ENCODE data around the gene ISYNA1. TPM values are rescaled to one million over a fixed set of nuclear protein-coding genes. Genes with fewer than 3 reads are reported as not detected.
A peak's percentile ranks its signal among the peaks of the same experiment; 100 is the strongest.

ISYNA1 gene
- total RNA-seq, 1 donor from 2014 or later = 6.3 TPM

GRCh38 chr19:18428787-18429674 is 8.9 kb downstream of the ISYNA1 start:
- peak; percentile 90 for DNase-seq
- Mint-ChIP-seq H3K9me3 (no peaks in the 10 kb centered on the region), H3K4me3 (peak overlapping the region; percentile 69), H3K27ac (peak overlapping the region; percentile 72), H3K27me3 (no peaks in the 10 kb centered on the region), H3K4me1 (peaks cover 22% of the 10 kb centered on the region), H3K36me3 (ENCODE audit: low read depth) (no peaks in the 10 kb centered on the region)
- ATAC-seq (ENCODE audit: low read depth) = peak; percentile 76
- intact Hi-C loops (cut with micrococcal nuclease) = loop anchor here (1.0 kb wide), 2 partner anchors 8 to 10 kb away; partner anchors contain the start of gene SSBP4
- ChIA-PET POLR2A (interaction anchor here (0.6 to 2.3 kb wide), 12 partner anchors 8 to 731 kb away, joined by 3 to 12 read pairs (median 4); partner anchors contain the start of genes ARRDC2, LSM4 and SSBP4), CTCF (interaction anchor here (0.6 to 1.7 kb wide), 6 partner anchors 9 to 150 kb away, joined by 3 to 5 read pairs (median 3); partner anchors contain the start of gene SSBP4)
- TF ChIP-seq CTCF (IDR thresholded peaks at IDR 0.05) = no peak

- H3K4me3 Mint-ChIP-seq = no peak overlapping the region
- intact Hi-C loops (cut with micrococcal nuclease) = loop anchor here (1.0 kb wide), 1 partner anchor 9 kb away; the partner anchor contains the start of gene SSBP4
Measured at GRCh38 chr19:18428173-18428786, 9.7 kb downstream of the ISYNA1 start.

GRCh38 chr19:18427743-18428113 is 10.2 kb downstream of the ISYNA1 start:
- peaks cover 26% of the 10 kb centered on the region for H3K4me1 Mint-ChIP-seq
- no peaks in the 10 kb centered on the region for H3K27me3 Mint-ChIP-seq
- CTCF ChIA-PET = interaction anchor here (1.1 to 1.5 kb wide), 2 partner anchors 16 to 148 kb away, joined by 3 read pairs; no protein-coding TSS in a partner anchor

More at GRCh38 chr19:18428173-18428786, 9.7 kb downstream of the ISYNA1 start:
- ATAC-seq (ENCODE audit: low read depth) (no peak), DNase-seq (no peak)
- ChIA-PET CTCF (interaction anchor here (0.6 to 1.7 kb wide), 6 partner anchors 8 to 149 kb away, joined by 3 to 5 read pairs (median 3); partner anchors contain the start of gene SSBP4), POLR2A (interaction anchor here (0.6 to 2.3 kb wide), 12 partner anchors 9 to 732 kb away, joined by 3 to 12 read pairs (median 4); partner anchors contain the start of genes ARRDC2, LSM4 and SSBP4)
- Mint-ChIP-seq H3K27me3 (no peaks in the 10 kb centered on the region), H3K36me3 (ENCODE audit: low read depth) (no peaks in the 10 kb centered on the region), H3K9me3 (no peaks in the 10 kb centered on the region), H3K4me1 (peaks cover 22% of the 10 kb centered on the region), H3K27ac (no peak overlapping the region)
- TF ChIP-seq CTCF (IDR thresholded peaks at IDR 0.05) = no peak

GRCh38 chr19:18427080-18427742 is 10.7 kb downstream of the ISYNA1 start:
- ATAC-seq (ENCODE audit: low read depth) (no peak), DNase-seq (no peak)
- intact Hi-C loops (cut with micrococcal nuclease) = no loop called here
- Mint-ChIP-seq H3K27ac (no peak overlapping the region), H3K9me3 (no peaks in the 10 kb centered on the region), H3K4me1 (peaks cover 28% of the 10 kb centered on the region), H3K27me3 (no peaks in the 10 kb centered on the region), H3K4me3 (no peak overlapping the region), H3K36me3 (ENCODE audit: low read depth) (no peaks in the 10 kb centered on the region)
- CTCF ChIA-PET = no interaction called here
- POLR2A ChIA-PET = interaction anchor here (1.4 kb wide), 1 partner anchor 10 kb away, joined by 8 read pairs; no protein-coding TSS in a partner anchor
- TF ChIP-seq CTCF (IDR thresholded peaks at IDR 0.05) = no peak

More at GRCh38 chr19:18427743-18428113, 10.2 kb downstream of the ISYNA1 start:
- no peaks in the 10 kb centered on the region for H3K36me3 Mint-ChIP-seq (ENCODE audit: low read depth)
- H3K27ac Mint-ChIP-seq = no peak overlapping the region
- H3K9me3 Mint-ChIP-seq = no peaks in the 10 kb centered on the region
- DNase-seq (no peak), ATAC-seq (ENCODE audit: low read depth) (no peak)
- H3K4me3 Mint-ChIP-seq = no peak overlapping the region
- POLR2A ChIA-PET = interaction anchor here (1.4 to 2.3 kb wide), 2 partner anchors 9 kb away, joined by 8 to 12 read pairs; partner anchors contain the start of gene SSBP4
- intact Hi-C loops (cut with micrococcal nuclease) = loop anchor here (1.0 kb wide), 1 partner anchor 8 kb away; the partner anchor contains the start of gene SSBP4
- no peak for TF ChIP-seq CTCF (IDR thresholded peaks at IDR 0.05)

Data from activated B cell treated with CpG ODN at 0.5 μM for 24 hours (primary cell).